T1000 (cell line): Measurements from ENCODE around the gene CSTPP1.

ENCODE experiments used
- DNase-seq: peaks from one replicate; lab custom pipeline; 2025; ENCODE audit warnings: mixed read lengths; lab: John Stamatoyannopoulos, UW

Gene CSTPP1

GRCh38 chr11:46936138-46937110 lies at the start of gene CSTPP1:
Gene CSTPP1 (plus strand): TSS chr11:46936761. CDS start chr11:46936806, 45 bp downstream.
- peak; percentile 74 for DNase-seq

- DNase-seq: no peak
Observed at GRCh38 chr11:46888636-46889035, 47.9 kb upstream of the CSTPP1 start.

GRCh38 chr11:46889251-46889650 lies 47.3 kb upstream of the CSTPP1 start:
- no peak for DNase-seq

- peak; percentile 42 for DNase-seq
Observed at GRCh38 chr11:46889689-46890475, 46.7 kb upstream of the CSTPP1 start.

- no peak for DNase-seq
Observed at GRCh38 chr11:46890665-46891064, 45.9 kb upstream of the CSTPP1 start.

- no peak for DNase-seq
Observed at GRCh38 chr11:46892109-46892508, 44.5 kb upstream of the CSTPP1 start.

GRCh38 chr11:46892838-46893237 lies 43.7 kb upstream of the CSTPP1 start:
- no peak for DNase-seq

GRCh38 chr11:46894506-46894905 lies 42.1 kb upstream of the CSTPP1 start:
- DNase-seq: no peak

- no peak for DNase-seq
Observed at GRCh38 chr11:46894961-46895360, 41.6 kb upstream of the CSTPP1 start.

GRCh38 chr11:46895821-46896220 lies 40.7 kb upstream of the CSTPP1 start:
- DNase-seq: no peak

- DNase-seq: no peak
Observed at GRCh38 chr11:46896719-46897406, 39.7 kb upstream of the CSTPP1 start.

- no peak for DNase-seq
Observed at GRCh38 chr11:46898396-46899095, 38.0 kb upstream of the CSTPP1 start.

GRCh38 chr11:46899501-46900025 lies 37.0 kb upstream of the CSTPP1 start:
- DNase-seq: no peak

GRCh38 chr11:46900091-46900746 lies 36.3 kb upstream of the CSTPP1 start:
- no peak for DNase-seq

- DNase-seq: no peak
Observed at GRCh38 chr11:46901156-46901555, 35.4 kb upstream of the CSTPP1 start.

GRCh38 chr11:46902694-46903093 lies 33.9 kb upstream of the CSTPP1 start:
- DNase-seq: no peak

GRCh38 chr11:46903846-46904245 lies 32.7 kb upstream of the CSTPP1 start:
- DNase-seq: no peak

- DNase-seq: no peak
Observed at GRCh38 chr11:46905806-46906205, 30.8 kb upstream of the CSTPP1 start.

GRCh38 chr11:46906609-46907041 lies 29.9 kb upstream of the CSTPP1 start:
- no peak for DNase-seq

GRCh38 chr11:46907606-46908005 lies 29.0 kb upstream of the CSTPP1 start:
- no peak for DNase-seq
